T-cell (primary cell): ENCODE measurements around the gene AKAP12. TPM values are rescaled to one million over a fixed set of nuclear protein-coding genes. Genes with fewer than 3 reads are reported as not detected.
"Not testable (repeated sequence)": the region's sequence is repeated elsewhere in the genome, so short reads cannot be mapped to it uniquely, and the experiment has no call there.

Experiments used
- ATAC-seq, 4 experiments: fragments of 200-7000 bp in 3 of 4; fragments of 150-1000 bp in 1 of 4; cut with Tn5 transposase; replicated peaks in 1 of 4; 1 replicate in 3 of 4; 2 replicates in 1 of 4; pipeline ENCODE4 v1.10.0; 2021; ENCODE audit warnings: moderate library complexity in 3 of 4, mild to moderate bottlenecking in 2 of 4, moderate number of reproducible peaks in 1 of 4
- CTCF ChIA-PET, 2 donors: fragments of 300-600 bp; sonication (Branson Sonifier 250); formaldehyde crosslinking; loops; one replicate each; lab custom pipeline; 2022; ENCODE audit warnings: antibody characterized with exemption in 2 of 2; lab: Charles Lee
- POLR2A ChIA-PET, 2 donors: fragments of 300-600 bp; sonication (Branson Sonifier 250); formaldehyde crosslinking; loops; one replicate each; lab custom pipeline; 2022; ENCODE audit warnings: antibody characterized with exemption in 2 of 2; lab: Charles Lee
- DNase-seq, 35 experiments: peaks; one replicate each; pipeline versions ENCODE4 v3.0.0 to v3.0.0-alpha.2; 2013 to 2023
- H3K27ac ChIP-seq: one replicate; pipeline ENCODE4 v1.5.1; 2013; ENCODE audit warnings: low read length
- H3K27me3 ChIP-seq, 2 experiments: replicated peaks in 1 of 2; 1 replicate in 1 of 2; 2 replicates in 1 of 2; pipeline versions ENCODE4 v1.6.1 to v1.7.0; 2013; ENCODE audit warnings: low read length in 1 of 2, mixed read lengths in 1 of 2; ENCODE audit not compliant: control insufficient read depth in 2 of 2, insufficient read depth in 2 of 2; ENCODE audit errors: extremely low read depth in 1 of 2
- H3K36me3 ChIP-seq, 2 donors: 1 replicate in 1 of 2; 2 replicates in 1 of 2; pipeline versions ENCODE4 v1.6.1 to v1.7.0; 2013; ENCODE audit warnings: low read length in 1 of 2; ENCODE audit not compliant: control insufficient read depth in 2 of 2, insufficient read depth in 1 of 2; ENCODE audit errors: extremely low read depth in 1 of 2
- H3K4me1 ChIP-seq, 2 experiments: 1 replicate in 1 of 2; 2 replicates in 1 of 2; pipeline versions ENCODE4 v1.6.1 to v1.7.0; 2013; ENCODE audit warnings: low read length in 2 of 2, mixed read lengths in 1 of 2; ENCODE audit not compliant: insufficient read depth in 2 of 2, control insufficient read depth in 1 of 2; ENCODE audit errors: extremely low read depth in 1 of 2
- H3K4me3 ChIP-seq, 2 donors: 1 replicate in 1 of 2; 2 replicates in 1 of 2; pipeline versions ENCODE4 v1.5.1 to v1.7.0; 2013; ENCODE audit warnings: mild to moderate bottlenecking in 2 of 2, low read length in 1 of 2, moderate library complexity in 1 of 2; ENCODE audit not compliant: control insufficient read depth in 1 of 2; ENCODE audit errors: extremely low read depth in 1 of 2
- H3K9me3 ChIP-seq: 2 replicates; pipeline ENCODE4 v1.7.0; 2013
- H3K27ac Mint-ChIP-seq, 2 donors: one replicate each; pipeline ENCODE4 v1.8.0; 2020 to 2021; ENCODE audit warnings: mild to moderate bottlenecking in 2 of 2, mixed read lengths in 2 of 2
- H3K27me3 Mint-ChIP-seq, 2 donors: one replicate each; pipeline ENCODE4 v1.8.0; 2021 to 2022; ENCODE audit warnings: mixed read lengths in 2 of 2
- H3K36me3 Mint-ChIP-seq: one replicate; pipeline ENCODE4 v1.8.0; 2021; ENCODE audit warnings: mixed read lengths
- H3K4me1 Mint-ChIP-seq, 3 donors: one replicate each; pipeline ENCODE4 v1.8.0; 2020 to 2022; ENCODE audit warnings: mixed read lengths in 3 of 3, mild to moderate bottlenecking in 1 of 3
- H3K4me3 Mint-ChIP-seq, 3 donors: one replicate each; pipeline ENCODE4 v1.8.0; 2020 to 2022; ENCODE audit warnings: mild to moderate bottlenecking in 3 of 3, mixed read lengths in 3 of 3, moderate library complexity in 3 of 3
- H3K9me3 Mint-ChIP-seq, 3 donors: one replicate each; pipeline ENCODE4 v1.8.0; 2020 to 2022; ENCODE audit warnings: mixed read lengths in 3 of 3
- WGBS: methylation state at CpG from one replicate; pipeline ENCODE4 v1.1.5; 2013; ENCODE audit warnings: missing lambda C conversion rate; ENCODE audit not compliant: insufficient coverage; 5-methylcytosine and 5-hydroxymethylcytosine counted together
- total RNA-seq, 35 experiments: library from RNA in 6 of 35; stranded (reverse) in 6 of 35; fragments of 120-200 nt in 1 of 35; gene quantifications; one replicate each; pipeline versions ENCODE4 v1.2.1 to v1.2.4 and lab custom pipeline; 2013 to 2026

The AKAP12 gene
- total RNA-seq, 5 donors from 2014 or later (not counting 1 experiment from before 2014, with no cell fraction given) = 0.16 to 1.8 (median 1.2) TPM

DNA sequence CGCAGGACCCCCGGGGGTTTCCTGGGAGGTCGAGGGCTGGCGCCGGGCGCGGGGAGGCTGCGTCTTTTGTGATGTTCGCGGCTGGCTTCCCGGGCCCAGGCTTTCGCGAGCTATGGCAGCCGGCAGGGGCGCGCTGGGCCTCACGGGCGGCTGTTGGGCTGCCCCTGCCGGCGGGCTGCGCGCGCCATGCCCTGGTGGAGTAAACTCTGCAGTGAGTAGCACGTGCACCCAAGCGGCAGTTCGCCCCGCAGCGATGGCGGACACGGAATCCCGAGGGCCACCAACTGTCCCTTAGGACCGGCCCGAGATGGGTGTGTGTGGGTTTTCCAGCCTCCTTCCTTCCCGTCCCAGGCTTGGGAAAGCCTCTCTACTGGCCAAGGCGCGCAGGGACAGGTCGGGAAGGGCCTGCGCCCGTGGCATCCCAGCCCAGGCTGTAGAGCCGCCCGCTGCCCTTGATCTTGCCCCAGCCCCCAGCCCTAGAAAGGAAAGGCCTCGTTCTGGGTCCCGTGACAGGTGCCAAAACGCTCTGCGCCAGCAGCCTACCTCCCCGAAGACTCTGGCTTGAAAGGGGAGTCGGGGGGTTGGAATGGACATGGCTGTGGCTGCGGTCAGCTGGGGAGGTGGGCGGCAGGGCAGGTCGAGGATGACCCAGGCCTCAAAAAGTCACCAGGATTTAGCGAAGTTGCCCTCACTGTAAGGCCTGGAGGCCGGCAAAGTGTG lies 101.9 kb downstream of the AKAP12 start:
- 96% methylated on average over 45 of the region's 52 CpGs for WGBS
- CTCF ChIA-PET = interaction anchor here (0.7 to 1.1 kb wide), 2 partner anchors 9 to 15 kb away, joined by 3 to 4 read pairs; no protein-coding TSS in a partner anchor
- POLR2A ChIA-PET = interaction anchor here in 1 of 2 donors (0.6 kb wide), 1 partner anchor 92 kb away, joined by 4 read pairs; no protein-coding TSS in a partner anchor
- Mint-ChIP-seq H3K4me3 (no peak overlapping the region), H3K27ac (no peak overlapping the region), H3K27me3 (peaks cover 0 to 5% of the 10 kb centered on the region in 2 donors), H3K9me3 (no peaks in the 10 kb centered on the region), H3K4me1 (no peaks in the 10 kb centered on the region), H3K36me3 (no peaks in the 10 kb centered on the region)
- no peak for DNase-seq
- Histone ChIP-seq H3K27ac (no peak overlapping the region), H3K4me1 (no peaks in the 10 kb centered on the region), H3K27me3 (peaks cover 0 to 5% of the 10 kb centered on the region in 2 experiments), H3K36me3 (no peaks in the 10 kb centered on the region), H3K4me3 (no peak overlapping the region), H3K9me3 (no peaks in the 10 kb centered on the region)
- no peak for ATAC-seq

DNA sequence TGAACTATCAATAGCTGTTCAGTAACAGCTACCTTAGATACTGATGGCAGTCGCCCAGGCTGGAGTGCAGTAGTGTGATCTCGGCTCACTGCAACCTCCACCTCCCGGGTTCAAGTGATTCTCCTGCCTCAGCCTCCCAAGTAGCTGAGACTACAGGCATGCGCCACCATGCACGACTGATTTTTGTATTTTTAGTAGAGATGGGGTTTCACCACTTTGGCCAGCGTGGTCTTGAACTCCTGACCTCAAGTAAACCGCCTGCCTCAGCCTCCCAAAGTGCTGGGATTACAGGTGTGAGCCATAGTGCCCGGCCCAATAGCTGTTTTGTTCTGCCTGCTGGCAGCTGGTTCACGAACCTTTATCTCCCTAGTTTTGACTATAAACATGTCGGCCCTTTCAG lies 103.0 kb downstream of the AKAP12 start:
- DNase-seq, POLR2A ChIA-PET, H3K36me3 ChIP-seq, H3K4me1 ChIP-seq, H3K4me1 Mint-ChIP-seq, H3K4me3 Mint-ChIP-seq, H3K27me3 Mint-ChIP-seq, H3K4me3 ChIP-seq, H3K27ac Mint-ChIP-seq, H3K27ac ChIP-seq, H3K27me3 ChIP-seq, H3K9me3 Mint-ChIP-seq, H3K9me3 ChIP-seq, ATAC-seq, H3K36me3 Mint-ChIP-seq: not testable (repeated sequence)
- 80% methylated on average over 4 of the region's 10 CpGs for WGBS
- CTCF ChIA-PET = interaction anchor here in 1 of 2 donors (0.5 to 1.1 kb wide), 3 partner anchors 10 to 767 kb away, joined by 3 to 4 read pairs (median 3); no protein-coding TSS in a partner anchor

- no peaks in the 10 kb centered on the region for H3K4me1 Mint-ChIP-seq
- H3K36me3 Mint-ChIP-seq = peaks cover 5% of the 10 kb centered on the region
- CTCF ChIA-PET = interaction anchor here (0.5 to 1.4 kb wide), 3 partner anchors 15 to 965 kb away, joined by 3 to 4 read pairs (median 4); no protein-coding TSS in a partner anchor
- no peaks in the 10 kb centered on the region for H3K36me3 ChIP-seq
- POLR2A ChIA-PET = interaction anchor here in 1 of 2 donors (0.6 kb wide), 1 partner anchor 11 kb away, joined by 4 read pairs; no protein-coding TSS in a partner anchor
- no peaks in the 10 kb centered on the region for H3K9me3 Mint-ChIP-seq
- H3K27me3 Mint-ChIP-seq = peaks cover 0 to 5% of the 10 kb centered on the region in 2 donors
- no peaks in the 10 kb centered on the region for H3K9me3 ChIP-seq
- no peak overlapping the region for H3K4me3 Mint-ChIP-seq
- WGBS = 84% methylated on average over 19 of the region's 19 CpGs
- no peak overlapping the region for H3K4me3 ChIP-seq
- H3K27me3 ChIP-seq = no peaks in the 10 kb centered on the region
- no peak overlapping the region for H3K27ac Mint-ChIP-seq
- H3K27ac ChIP-seq = no peak overlapping the region
- H3K4me1 ChIP-seq = peaks cover 0 to 7% of the 10 kb centered on the region in 2 experiments
- DNase-seq (no peak), ATAC-seq (no peak)
Measured at GRCh38 chr6:151349651-151350270, 110.0 kb downstream of the AKAP12 start.

- Histone ChIP-seq H3K4me1 (peaks cover 0 to 7% of the 10 kb centered on the region in 2 experiments), H3K27ac (no peak overlapping the region), H3K9me3 (no peaks in the 10 kb centered on the region), H3K36me3 (no peaks in the 10 kb centered on the region), H3K27me3 (no peaks in the 10 kb centered on the region), H3K4me3 (no peak overlapping the region)
- Mint-ChIP-seq H3K27ac (no peak overlapping the region), H3K27me3 (peaks cover 0 to 5% of the 10 kb centered on the region in 2 donors), H3K4me3 (no peak overlapping the region), H3K4me1 (no peaks in the 10 kb centered on the region), H3K36me3 (peaks cover 5% of the 10 kb centered on the region), H3K9me3 (no peaks in the 10 kb centered on the region)
- CTCF ChIA-PET = interaction anchor here (0.6 to 1.4 kb wide), 3 partner anchors 16 to 28 kb away, joined by 3 to 4 read pairs (median 4); no protein-coding TSS in a partner anchor
- 93% methylated on average over 19 of the region's 20 CpGs for WGBS
- DNase-seq (no peak), ATAC-seq (no peak)
- POLR2A ChIA-PET = no interaction called here
Measured at GRCh38 chr6:151350442-151351145, 110.8 kb downstream of the AKAP12 start.

- DNase-seq (no peak), ATAC-seq (no peak)
- ChIA-PET POLR2A (no interaction called here), CTCF (interaction anchor here (0.6 kb wide), 2 partner anchors 12 to 19 kb away, joined by 4 to 6 read pairs; no protein-coding TSS in a partner anchor)
- Histone ChIP-seq H3K27me3 (no peaks in the 10 kb centered on the region), H3K27ac (no peak overlapping the region), H3K36me3 (no peaks in the 10 kb centered on the region), H3K4me1 (peaks cover 0 to 7% of the 10 kb centered on the region in 2 experiments), H3K9me3 (no peaks in the 10 kb centered on the region), H3K4me3 (no peak overlapping the region)
- Mint-ChIP-seq H3K4me1 (no peaks in the 10 kb centered on the region), H3K36me3 (peaks cover 5% of the 10 kb centered on the region), H3K27ac (no peak overlapping the region), H3K4me3 (no peak overlapping the region), H3K9me3 (no peaks in the 10 kb centered on the region), H3K27me3 (peaks cover 0 to 1% of the 10 kb centered on the region in 2 donors)
- WGBS = 96% methylated on average over 15 of the region's 18 CpGs
Measured at GRCh38 chr6:151351146-151351700, 111.5 kb downstream of the AKAP12 start.

DNA sequence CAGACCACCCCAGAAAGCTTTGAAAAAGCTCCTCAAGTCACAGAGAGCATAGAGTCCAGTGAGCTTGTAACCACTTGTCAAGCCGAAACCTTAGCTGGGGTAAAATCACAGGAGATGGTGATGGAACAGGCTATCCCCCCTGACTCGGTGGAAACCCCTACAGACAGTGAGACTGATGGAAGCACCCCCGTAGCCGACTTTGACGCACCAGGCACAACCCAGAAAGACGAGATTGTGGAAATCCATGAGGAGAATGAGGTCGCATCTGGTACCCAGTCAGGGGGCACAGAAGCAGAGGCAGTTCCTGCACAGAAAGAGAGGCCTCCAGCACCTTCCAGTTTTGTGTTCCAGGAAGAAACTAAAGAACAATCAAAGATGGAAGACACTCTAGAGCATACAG lies 112.0 kb downstream of the AKAP12 start:
- Histone ChIP-seq H3K9me3 (no peaks in the 10 kb centered on the region), H3K4me3 (no peak overlapping the region), H3K36me3 (no peaks in the 10 kb centered on the region), H3K4me1 (peaks cover 0 to 7% of the 10 kb centered on the region in 2 experiments), H3K27ac (no peak overlapping the region), H3K27me3 (no peaks in the 10 kb centered on the region)
- H3K4me3 Mint-ChIP-seq = no peak overlapping the region
- H3K27me3 Mint-ChIP-seq = no peaks in the 10 kb centered on the region
- DNase-seq (no peak), ATAC-seq (no peak)
- H3K36me3 Mint-ChIP-seq = peaks cover 5% of the 10 kb centered on the region
- no peaks in the 10 kb centered on the region for H3K9me3 Mint-ChIP-seq
- WGBS = 93% methylated on average over 2 of the region's 7 CpGs
- H3K27ac Mint-ChIP-seq = no peak overlapping the region
- CTCF ChIA-PET = interaction anchor here in 1 of 2 donors (0.5 to 1.1 kb wide), 4 partner anchors 12 to 493 kb away, joined by 3 to 6 read pairs (median 3); no protein-coding TSS in a partner anchor
- POLR2A ChIA-PET = no interaction called here
- H3K4me1 Mint-ChIP-seq = no peaks in the 10 kb centered on the region
